HFFc6 (cell line): Measurements from ENCODE around the gene PEX11B. TPM values are rescaled to one million over a fixed set of nuclear protein-coding genes. Genes with fewer than 3 reads are reported as not detected.

ENCODE experiments used
- DNase-seq: peaks from one replicate; pipeline ENCODE4 v3.0.0-alpha.2; 2018
- H3K27ac Mint-ChIP-seq: 2 replicates; pipeline ENCODE4 v1.8.0; 2020; ENCODE audit warnings: mild to moderate bottlenecking, mixed read lengths
- H3K27me3 Mint-ChIP-seq: 2 replicates; pipeline ENCODE4 v1.8.0; 2021; ENCODE audit warnings: mild to moderate bottlenecking, moderate library complexity, mixed read lengths; ENCODE audit not compliant: insufficient read depth
- H3K36me3 Mint-ChIP-seq: 2 replicates; pipeline ENCODE4 v1.8.0; 2021; ENCODE audit warnings: low read depth, mixed read lengths
- H3K4me1 Mint-ChIP-seq: 2 replicates; pipeline ENCODE4 v1.8.0; 2020; ENCODE audit warnings: low read depth, mixed read lengths
- H3K4me3 Mint-ChIP-seq: 2 replicates; pipeline ENCODE4 v1.8.0; 2020; ENCODE audit warnings: mild to moderate bottlenecking, moderate library complexity, mixed read lengths
- H3K9me3 Mint-ChIP-seq: 2 replicates; pipeline ENCODE4 v1.8.0; 2020; ENCODE audit warnings: mild to moderate bottlenecking, mixed read lengths
- total RNA-seq, 6 experiments: library from RNA; stranded (reverse); fragmentation: NEBNext Ultra II Directional; extraction: Animal tissue kit (Norgen Biotek cat#: 25700); gene quantifications; 2 replicates in 1 of 6; 3 replicates in 5 of 6; pipeline ENCODE4 v1.2.3, GENCODE V29; 2021
- TF ChIP-seq, protein P1 (sequence below): fragments of 200-600 bp; sonication (generic); IDR thresholded peaks from 2 replicates; pipeline ENCODE4 v1.5.0; 2021; ENCODE audit warnings: antibody characterized with exemption, mild to moderate bottlenecking

Gene PEX11B
- total RNA-seq, 6 experiments from 2014 or later = 30.3 to 41.1 (median 35.6) TPM

DNA sequence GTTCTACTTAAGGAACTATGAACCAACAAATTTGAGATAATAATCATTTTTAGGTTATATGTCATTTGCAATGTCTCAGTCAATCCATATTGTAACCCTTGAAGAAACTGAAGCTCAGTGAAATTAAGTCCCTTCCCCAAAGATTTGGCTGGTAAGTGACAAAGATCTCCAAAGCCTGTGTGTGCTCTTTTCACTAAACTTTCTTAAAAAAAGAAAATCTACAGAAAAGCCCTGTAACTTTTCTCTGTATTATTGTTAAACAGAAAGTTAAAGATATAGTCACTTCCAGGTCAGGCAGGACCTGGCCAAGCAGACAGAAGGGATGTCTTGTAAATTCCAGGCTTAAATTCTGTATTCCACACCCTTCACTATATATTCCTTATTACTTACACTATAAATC, 37.8 kb upstream of the PEX11B start:
- Mint-ChIP-seq H3K4me3 (peak overlapping the region; percentile 90), H3K27ac (peak overlapping the region; percentile 81), H3K9me3 (no peaks in the 10 kb centered on the region), H3K36me3 (peaks cover 17% of the 10 kb centered on the region), H3K27me3 (no peaks in the 10 kb centered on the region), H3K4me1 (peaks cover 79% of the 10 kb centered on the region)
- TF ChIP-seq, protein P1, sequence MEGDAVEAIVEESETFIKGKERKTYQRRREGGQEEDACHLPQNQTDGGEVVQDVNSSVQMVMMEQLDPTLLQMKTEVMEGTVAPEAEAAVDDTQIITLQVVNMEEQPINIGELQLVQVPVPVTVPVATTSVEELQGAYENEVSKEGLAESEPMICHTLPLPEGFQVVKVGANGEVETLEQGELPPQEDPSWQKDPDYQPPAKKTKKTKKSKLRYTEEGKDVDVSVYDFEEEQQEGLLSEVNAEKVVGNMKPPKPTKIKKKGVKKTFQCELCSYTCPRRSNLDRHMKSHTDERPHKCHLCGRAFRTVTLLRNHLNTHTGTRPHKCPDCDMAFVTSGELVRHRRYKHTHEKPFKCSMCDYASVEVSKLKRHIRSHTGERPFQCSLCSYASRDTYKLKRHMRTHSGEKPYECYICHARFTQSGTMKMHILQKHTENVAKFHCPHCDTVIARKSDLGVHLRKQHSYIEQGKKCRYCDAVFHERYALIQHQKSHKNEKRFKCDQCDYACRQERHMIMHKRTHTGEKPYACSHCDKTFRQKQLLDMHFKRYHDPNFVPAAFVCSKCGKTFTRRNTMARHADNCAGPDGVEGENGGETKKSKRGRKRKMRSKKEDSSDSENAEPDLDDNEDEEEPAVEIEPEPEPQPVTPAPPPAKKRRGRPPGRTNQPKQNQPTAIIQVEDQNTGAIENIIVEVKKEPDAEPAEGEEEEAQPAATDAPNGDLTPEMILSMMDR = no peak
- no peak for DNase-seq

DNA sequence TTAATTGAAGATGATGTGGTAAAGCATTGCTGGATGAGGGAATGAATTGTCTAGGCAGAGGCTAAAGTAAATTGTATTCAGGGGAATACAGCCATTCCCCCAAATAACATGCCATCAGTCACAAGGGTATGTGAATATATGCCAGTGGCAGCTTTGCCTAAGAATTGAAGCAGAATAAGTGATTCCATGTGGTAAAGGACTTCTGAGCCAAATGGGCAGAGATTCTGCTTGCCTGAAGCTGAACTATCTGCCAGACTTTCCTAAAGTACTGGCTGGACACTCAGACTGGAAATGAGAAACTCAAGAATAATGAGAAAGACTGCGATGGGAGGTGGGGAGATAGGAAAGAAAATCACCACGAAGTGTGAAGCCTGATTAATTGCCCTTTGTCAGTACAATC, 36.9 kb upstream of the PEX11B start:
- TF ChIP-seq, protein P1 = no peak
- no peak for DNase-seq
- H3K27me3 Mint-ChIP-seq = no peaks in the 10 kb centered on the region
- peak overlapping the region; percentile 81 for H3K27ac Mint-ChIP-seq
- H3K9me3 Mint-ChIP-seq = no peaks in the 10 kb centered on the region
- peaks cover 25% of the 10 kb centered on the region for H3K36me3 Mint-ChIP-seq
- peak overlapping the region; percentile 90 for H3K4me3 Mint-ChIP-seq
- H3K4me1 Mint-ChIP-seq = peaks cover 80% of the 10 kb centered on the region

DNA sequence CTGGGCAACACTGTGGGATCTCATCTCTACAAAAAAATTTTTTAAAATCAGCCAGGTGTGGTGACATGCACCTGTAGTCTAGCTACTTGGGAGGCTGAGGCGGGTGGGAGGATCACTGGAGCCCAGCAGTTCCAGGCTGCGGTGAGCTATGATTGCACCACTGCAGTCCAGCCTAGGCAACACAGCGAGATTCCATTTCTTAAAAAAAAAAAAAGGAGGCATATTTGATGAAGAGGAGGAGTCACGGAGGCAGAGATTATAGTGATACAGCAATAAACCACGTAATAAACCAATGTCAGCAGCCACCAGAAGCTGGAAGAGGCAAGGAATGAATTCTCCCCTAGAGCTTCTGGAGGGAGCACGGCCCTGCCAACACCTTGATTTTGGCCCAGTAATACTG, 35.3 kb upstream of the PEX11B start:
- Mint-ChIP-seq H3K9me3 (no peaks in the 10 kb centered on the region), H3K36me3 (peaks cover 31% of the 10 kb centered on the region), H3K4me3 (peak overlapping the region; percentile 11; the same call in 1 of the 2 replicates), H3K27ac (no peak overlapping the region), H3K27me3 (no peaks in the 10 kb centered on the region), H3K4me1 (peaks cover 77% of the 10 kb centered on the region)
- DNase-seq = no peak
- TF ChIP-seq, protein P1 = no peak

DNA sequence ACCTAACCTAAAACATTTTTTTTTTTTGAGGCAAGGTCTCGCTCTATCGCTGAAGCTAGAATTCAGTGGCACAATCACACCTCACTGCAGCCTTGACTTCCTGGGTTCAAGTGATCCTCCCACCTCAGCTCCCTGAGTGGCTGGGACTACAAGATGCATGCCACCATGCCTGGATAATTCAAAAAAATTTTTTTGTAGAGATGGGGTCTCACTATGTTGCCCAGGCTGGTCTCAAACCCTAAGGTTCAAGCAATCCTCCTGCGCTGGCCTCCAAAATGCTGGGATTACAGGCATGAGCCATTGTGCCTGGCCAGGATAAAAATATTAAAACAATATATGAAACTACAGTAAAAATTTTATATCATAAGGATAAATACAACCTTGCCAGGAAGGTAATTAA, 34.4 kb upstream of the PEX11B start:
- Mint-ChIP-seq H3K36me3 (peaks cover 31% of the 10 kb centered on the region), H3K4me3 (no peak overlapping the region), H3K4me1 (peaks cover 67% of the 10 kb centered on the region), H3K9me3 (no peaks in the 10 kb centered on the region), H3K27me3 (no peaks in the 10 kb centered on the region), H3K27ac (no peak overlapping the region)
- no peak for DNase-seq
- TF ChIP-seq, protein P1 = no peak

DNA sequence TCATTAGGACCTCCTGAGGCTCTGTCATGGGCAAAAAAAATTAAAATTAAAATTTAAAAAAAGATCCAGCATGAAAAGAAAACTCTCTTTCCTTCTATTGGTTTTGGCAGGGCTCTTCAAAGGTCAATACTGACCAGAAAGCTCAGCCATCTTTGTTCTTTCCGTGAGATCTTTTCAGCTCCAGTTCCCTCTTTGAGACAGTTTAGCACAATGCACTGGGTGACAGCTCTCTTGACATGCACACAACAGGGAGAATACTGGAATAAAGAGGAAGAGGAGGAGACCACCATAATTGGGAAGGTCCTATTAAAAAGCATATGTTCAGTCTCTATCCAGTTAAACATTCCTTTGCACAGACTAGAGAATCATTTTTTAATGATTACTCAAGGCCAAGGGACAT, 33.0 kb upstream of the PEX11B start:
- Mint-ChIP-seq H3K27me3 (no peaks in the 10 kb centered on the region), H3K4me3 (no peak overlapping the region), H3K36me3 (peaks cover 38% of the 10 kb centered on the region), H3K9me3 (no peaks in the 10 kb centered on the region), H3K27ac (no peak overlapping the region), H3K4me1 (peaks cover 66% of the 10 kb centered on the region)
- TF ChIP-seq, protein P1 = no peak
- no peak for DNase-seq

DNA sequence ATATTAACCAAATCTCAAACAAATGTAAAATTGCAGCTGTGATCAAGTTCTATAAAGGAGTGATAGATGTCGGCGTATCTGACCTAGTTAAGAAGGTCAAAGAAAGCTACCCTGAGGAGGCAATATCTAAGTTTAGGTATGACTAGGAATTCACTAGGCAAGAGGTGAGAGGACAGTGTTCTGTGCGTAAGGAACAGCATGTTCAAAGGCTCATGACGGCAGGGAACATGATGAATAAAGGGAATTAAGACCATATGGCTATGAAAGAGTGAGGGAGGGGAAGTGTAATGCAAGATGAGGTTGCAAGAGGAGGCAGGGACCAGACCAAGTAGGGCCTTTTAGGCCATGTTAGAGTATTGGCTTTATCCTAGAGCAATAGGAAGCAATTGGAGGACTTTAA, 30.7 kb upstream of the PEX11B start:
- H3K27ac Mint-ChIP-seq = no peak overlapping the region
- no peak overlapping the region for H3K4me3 Mint-ChIP-seq
- TF ChIP-seq, protein P1 = no peak
- no peak for DNase-seq
- H3K36me3 Mint-ChIP-seq = peaks cover 43% of the 10 kb centered on the region
- no peaks in the 10 kb centered on the region for H3K27me3 Mint-ChIP-seq
- H3K9me3 Mint-ChIP-seq = no peaks in the 10 kb centered on the region
- peaks cover 43% of the 10 kb centered on the region for H3K4me1 Mint-ChIP-seq
